ENCODE results near the gene CERS4.
"Not testable (repeated sequence)": the region's sequence is repeated elsewhere in the genome, so short reads cannot be mapped to it uniquely, and the experiment has no call there.

CERS4 gene

GRCh38 chr19:8244442-8244841, 35.3 kb downstream of the CERS4 start:
- in situ Hi-C loops (cut with MboI; ENCODE audit: low sequenced_read_pairs, unreplicated experiment), result no loop called here
- no peak for DNase-seq (ENCODE audit: low spot score)
- TF ChIP-seq CTCF (IDR thresholded peaks at IDR 0.05; ENCODE audit: borderline replicate concordance, control extremely low read depth, extremely low read depth, insufficient read depth, missing control alignments), result no peak

- TF ChIP-seq CTCF (IDR thresholded peaks at IDR 0.05; ENCODE audit: borderline replicate concordance, control extremely low read depth, extremely low read depth, insufficient read depth, missing control alignments), result no peak
- no peak for DNase-seq (ENCODE audit: low spot score)
- in situ Hi-C loops (cut with MboI; ENCODE audit: low sequenced_read_pairs, unreplicated experiment), result no loop called here
Observed at GRCh38 chr19:8245869-8246835, 37.0 kb downstream of the CERS4 start.

- DNase-seq (ENCODE audit: low spot score); in situ Hi-C loops (cut with MboI; ENCODE audit: low sequenced_read_pairs, unreplicated experiment): not testable (repeated sequence)
Observed at GRCh38 chr19:8247129-8247890, 38.1 kb downstream of the CERS4 start.

- TF ChIP-seq CTCF (IDR thresholded peaks at IDR 0.05; ENCODE audit: borderline replicate concordance, control extremely low read depth, extremely low read depth, insufficient read depth, missing control alignments), result no peak
- in situ Hi-C loops (cut with MboI; ENCODE audit: low sequenced_read_pairs, unreplicated experiment), result no loop called here
- no peak for DNase-seq (ENCODE audit: low spot score)
Observed at GRCh38 chr19:8248348-8249328, 39.5 kb downstream of the CERS4 start.

- in situ Hi-C loops (cut with MboI; ENCODE audit: low sequenced_read_pairs, unreplicated experiment), result loop anchor here (10.0 kb wide), 1 partner anchor 96 kb away; no protein-coding TSS in a partner anchor
- DNase-seq (ENCODE audit: low spot score), result no peak
- TF ChIP-seq CTCF (IDR thresholded peaks at IDR 0.05; ENCODE audit: borderline replicate concordance, control extremely low read depth, extremely low read depth, insufficient read depth, missing control alignments), result no peak
Observed at GRCh38 chr19:8250596-8250995, 41.4 kb downstream of the CERS4 start.

GRCh38 chr19:8251025-8251472, 41.9 kb downstream of the CERS4 start:
- no peak for TF ChIP-seq CTCF (IDR thresholded peaks at IDR 0.05; ENCODE audit: borderline replicate concordance, control extremely low read depth, extremely low read depth, insufficient read depth, missing control alignments)
- DNase-seq (ENCODE audit: low spot score), result no peak
- in situ Hi-C loops (cut with MboI; ENCODE audit: low sequenced_read_pairs, unreplicated experiment), result loop anchor here (10.0 kb wide), 1 partner anchor 96 kb away; no protein-coding TSS in a partner anchor
